A549 (cell line): Measurements from ENCODE around the gene KIAA1586. TPM values are rescaled to one million over a fixed set of nuclear protein-coding genes. Genes with fewer than 3 reads are reported as not detected.
"Not testable (repeated sequence)": the region's sequence is repeated elsewhere in the genome, so short reads cannot be mapped to it uniquely, and the experiment has no call there.

ENCODE experiments used
- ATAC-seq, 2 experiments: fragments of 200-7000 bp in 1 of 2; fragments of >200 bp in 1 of 2; cut with Nextera tagmentation in 1 of 2; cut with Tn5 transposase in 1 of 2; 3 replicates each; pipeline versions ENCODE4 v1.8.0 to v1.9.1; 2018 to 2020; ENCODE audit warnings: mild to moderate bottlenecking in 1 of 2, moderate library complexity in 1 of 2
- CTCF ChIA-PET: fragments of 300-600 bp; sonication (Branson Sonifier 250); formaldehyde crosslinking; extraction: SDS; loops from one replicate; lab custom pipeline; 2021; ENCODE audit warnings: antibody characterized with exemption, inconsistent platforms; lab: Yijun Ruan, JAX
- POLR2A ChIA-PET: fragments of 350-600 bp; formaldehyde crosslinking; extraction: SDS; loops from one replicate; lab custom pipeline; 2021; ENCODE audit warnings: antibody characterized with exemption, inconsistent platforms; lab: Yijun Ruan, JAX
- DNase-seq, 2 experiments: peaks; one replicate each; pipeline versions ENCODE4 v3.0.0 to v3.0.0-alpha.2; 2011 to 2016; ENCODE audit warnings: low read depth in 1 of 2, low spot score in 1 of 2
- FAIRE-seq: peaks from 2 replicates; lab custom pipeline; 2011; peaks lifted over from hg19 to GRCh38; lab: Jason Lieb, UNC
- H3K27ac ChIP-seq, 2 experiments: fragments of >200 bp; sonication (Bioruptor Twin); formaldehyde crosslinking; 3 replicates each; pipeline ENCODE4 v1.5.1; 2016 to 2017
- H3K4me1 ChIP-seq: fragments of >200 bp; sonication (Bioruptor Twin); formaldehyde crosslinking; 3 replicates; pipeline ENCODE4 v1.6.1; 2016
- H3K4me2 ChIP-seq: fragments of >200 bp; sonication (Bioruptor Twin); formaldehyde crosslinking; 3 replicates; pipeline ENCODE4 v1.6.1; 2016
- H3K4me3 ChIP-seq: fragments of >200 bp; sonication (Bioruptor Twin); formaldehyde crosslinking; 3 replicates; pipeline ENCODE4 v1.5.1; 2016
- H3K9me3 ChIP-seq: fragments of >200 bp; sonication (Bioruptor Twin); formaldehyde crosslinking; 3 replicates; pipeline ENCODE4 v1.6.1; 2016
- BHLHE40 ChIP-seq: IDR thresholded peaks from 2 replicates; pipeline ENCODE4 v1.6.1; 2012; ENCODE audit warnings: low read depth, low read length, inconsistent platforms
- CBX2 ChIP-seq: fragments of 200-600 bp; sonication (generic); IDR thresholded peaks from 2 replicates; pipeline ENCODE4 v1.6.1; 2016; ENCODE audit warnings: low read depth, mild to moderate bottlenecking, borderline replicate concordance
- E2F6 ChIP-seq: IDR thresholded peaks from 2 replicates; pipeline ENCODE4 v1.6.1; 2012; ENCODE audit warnings: low read depth, borderline replicate concordance
- ELK1 ChIP-seq: fragments of 150-350 bp; IDR thresholded peaks from 2 replicates; pipeline ENCODE4 v1.6.1; 2014; ENCODE audit warnings: low read depth, mild to moderate bottlenecking, low read length
- GATA3 ChIP-seq: IDR thresholded peaks from 2 replicates; pipeline ENCODE4 v1.6.1; 2012; ENCODE audit warnings: borderline replicate concordance
- HOXA7 ChIP-seq: fragments of 250-450 bp; sonication (Bioruptor Pico); IDR thresholded peaks from 2 replicates; pipeline ENCODE4 v1.5.0; 2020; ENCODE audit warnings: mild to moderate bottlenecking, moderate library complexity
- HOXB13 ChIP-seq: fragments of 250-450 bp; sonication (Bioruptor Pico); IDR thresholded peaks from 2 replicates; pipeline ENCODE4 v1.5.0; 2020; ENCODE audit warnings: low read depth, mild to moderate bottlenecking, moderate library complexity
- KDM5A ChIP-seq: fragments of 200-600 bp; sonication (generic); IDR thresholded peaks from 2 replicates; pipeline ENCODE4 v1.6.1; 2016; ENCODE audit warnings: antibody characterized with exemption, mild to moderate bottlenecking
- MAX ChIP-seq: IDR thresholded peaks from 2 replicates; pipeline ENCODE4 v1.6.1; 2012
- MAZ ChIP-seq: fragments of 150-350 bp; IDR thresholded peaks from 2 replicates; pipeline ENCODE4 v1.6.1; 2014; ENCODE audit warnings: antibody characterized with exemption, low read depth, low read length, borderline replicate concordance
- MYC ChIP-seq: IDR thresholded peaks from 2 replicates; pipeline ENCODE4 v1.6.1; 2012; ENCODE audit warnings: mild to moderate bottlenecking, inconsistent platforms, low read length, improper control_type of control experiment, borderline replicate concordance
- NFE2L2 ChIP-seq: fragments of 150-350 bp; conservative IDR thresholded peaks from 2 replicates; pipeline ENCODE4 v1.6.1; 2014; ENCODE audit warnings: low read length
- NPAS2 ChIP-seq: fragments of 250-450 bp; sonication (Bioruptor Pico); IDR thresholded peaks from 2 replicates; pipeline ENCODE4 v1.8.0; 2022; ENCODE audit warnings: mild to moderate bottlenecking, moderate library complexity, borderline replicate concordance
- PHF8 ChIP-seq: fragments of 200-600 bp; sonication (generic); IDR thresholded peaks from 2 replicates; pipeline ENCODE4 v1.6.1; 2016; ENCODE audit warnings: low read depth, mild to moderate bottlenecking, antibody characterized with exemption, moderate library complexity, borderline replicate concordance
- RAD21 ChIP-seq, 2 experiments: fragments of >200 bp in 1 of 2; sonication (Bioruptor Twin) in 1 of 2; formaldehyde crosslinking in 1 of 2; IDR thresholded peaks in 1 of 2; conservative IDR thresholded peaks in 1 of 2; 2 replicates in 1 of 2; 3 replicates in 1 of 2; pipeline ENCODE4 v1.6.1; 2012 to 2018; ENCODE audit warnings: inconsistent platforms in 1 of 2
- RARB ChIP-seq: fragments of 250-450 bp; sonication (Bioruptor Pico); IDR thresholded peaks from 2 replicates; pipeline ENCODE4 v1.8.0; 2021; ENCODE audit warnings: mild to moderate bottlenecking, moderate library complexity
- SMC3 ChIP-seq: fragments of >200 bp; sonication (Bioruptor Twin); formaldehyde crosslinking; IDR thresholded peaks from 3 replicates; pipeline ENCODE4 v1.6.1; 2018; ENCODE audit warnings: inconsistent platforms
- USF2 ChIP-seq: fragments of 450-650 bp; IDR thresholded peaks from 2 replicates; pipeline ENCODE4 v1.6.1; 2014; ENCODE audit warnings: antibody characterized with exemption
- ZC3H11A ChIP-seq: fragments of 450-650 bp; IDR thresholded peaks from 2 replicates; pipeline ENCODE4 v1.6.1; 2014; ENCODE audit warnings: antibody characterized with exemption, mild to moderate bottlenecking
- ZSCAN20 ChIP-seq: fragments of 250-450 bp; sonication (Bioruptor Pico); IDR thresholded peaks from 2 replicates; pipeline ENCODE4 v1.8.0; 2022; ENCODE audit warnings: mild to moderate bottlenecking, moderate library complexity
- WGBS: methylation state at CpG from one replicate; pipeline ENCODE4 v1.1.6; 2017; ENCODE audit errors: missing lambda C conversion rate; 5-methylcytosine and 5-hydroxymethylcytosine counted together
- polyA plus RNA-seq, 4 experiments: library from polyadenylated mRNA; depleted of rRNA in 3 of 4; stranded (reverse); fragments of >200 nt; fragmentation: RNase III in 1 of 4; extraction: RNeasy Plus Mini Kit Qiagen cat#74134 plus additional on column Dnase treatment in 1 of 4; gene quantifications; 2 replicates in 3 of 4; 3 replicates in 1 of 4; pipeline ENCODE4 v1.2.3, GENCODE V29; 2011 to 2017

The KIAA1586 gene
- polyA plus RNA-seq, 2 of the 4 experiments (the other 2 are of a cell fraction) = 4.7 to 6.3 TPM

- POLR2A ChIA-PET = no interaction called here
- H3K4me3 ChIP-seq = no peak overlapping the region
- TF ChIP-seq CBX2 = no peak
- TF ChIP-seq ELK1 = no peak
- TF ChIP-seq RAD21 (conservative IDR thresholded peaks at IDR 0.05 in 1 of 2, IDR thresholded peaks at IDR 0.05 in 1 of 2) = no peak
- TF ChIP-seq MAZ = no peak
- TF ChIP-seq, all 56 proteins: peak for 0
- CTCF ChIA-PET = no interaction called here
- Histone ChIP-seq H3K4me2 (no peak overlapping the region), H3K4me1 (no peaks in the 10 kb centered on the region), H3K27ac (no peak overlapping the region), H3K9me3 (peaks cover 7% of the 10 kb centered on the region; the same call in 1 of the 3 replicates)
- ATAC-seq (no peak), DNase-seq (no peak), FAIRE-seq (no peak)
These were observed 44.3 kb upstream of the KIAA1586 start for GRCh38 chr6:57002197-57002596.

- FAIRE-seq (no peak), ATAC-seq (no peak), DNase-seq (no peak)
- WGBS = 88% methylated on average over 14 of the region's 14 CpGs
- CTCF ChIA-PET = interaction anchor here (1.5 kb wide), 1 partner anchor 17 kb away, joined by 7 read pairs; no protein-coding TSS in a partner anchor
- no peak overlapping the region for H3K4me2 ChIP-seq
- TF ChIP-seq HOXB13 (CRISPR knock-in tag) (no peak), PHF8 (no peak), MAX (no peak), RARB (no peak), SMC3 (no peak)
- no peaks in the 10 kb centered on the region for H3K4me1 ChIP-seq
- H3K9me3 ChIP-seq = 0 out of 3 replicates have a peak, but pooled peaks cover under 1% of the 10 kb centered on the region
- POLR2A ChIA-PET = no interaction called here
- no peak overlapping the region for H3K4me3 ChIP-seq
- no peak overlapping the region for H3K27ac ChIP-seq
These were observed 42.2 kb upstream of the KIAA1586 start for GRCh38 chr6:57004292-57004691.

- no peak for TF ChIP-seq GATA3
- no peak for TF ChIP-seq KDM5A
- no peak for TF ChIP-seq MAX
- TF ChIP-seq ZC3H11A = no peak
- TF ChIP-seq BHLHE40 = no peak
- TF ChIP-seq NPAS2 (CRISPR knock-in tag) = no peak
- no peak for TF ChIP-seq USF2
- TF ChIP-seq ELK1 = no peak
- TF ChIP-seq E2F6 = no peak
- no peak for TF ChIP-seq NFE2L2
- no peak for TF ChIP-seq RARB
- TF ChIP-seq PHF8 = no peak
- TF ChIP-seq HOXA7 (CRISPR knock-in tag) = no peak
- TF ChIP-seq ZSCAN20 = no peak
- TF ChIP-seq MYC = no peak
- ChIA-PET CTCF (no interaction called here), POLR2A (no interaction called here)
- no peak overlapping the region for H3K4me3 ChIP-seq
- no peak for DNase-seq
- FAIRE-seq = no peak
- no peak for ATAC-seq
- H3K4me2 ChIP-seq = no peak overlapping the region
- no peak overlapping the region for H3K27ac ChIP-seq
- 69% methylated on average over 3 of the region's 3 CpGs for WGBS
- no peaks in the 10 kb centered on the region for H3K4me1 ChIP-seq
- H3K9me3 ChIP-seq = no peaks in the 10 kb centered on the region
These were observed 40.4 kb upstream of the KIAA1586 start for GRCh38 chr6:57006101-57006500.

GRCh38 chr6:57008069-57008468 lies 38.4 kb upstream of the KIAA1586 start:
- POLR2A ChIA-PET, ATAC-seq, H3K4me1 ChIP-seq, H3K4me3 ChIP-seq, H3K9me3 ChIP-seq, DNase-seq, H3K4me2 ChIP-seq, FAIRE-seq, H3K27ac ChIP-seq: not testable (repeated sequence)
- 93% methylated on average over 2 of the region's 2 CpGs for WGBS
- CTCF ChIA-PET = interaction anchor here (1.3 kb wide), 1 partner anchor 13 kb away, joined by 3 read pairs; no protein-coding TSS in a partner anchor
